Small intestine (tissue), 7 donors: ENCODE data around the gene BBOF1. TPM values are rescaled to one million over a fixed set of nuclear protein-coding genes. Genes with fewer than 3 reads are reported as not detected.

Experiments used
- DNase-seq, 2 donors: peaks; one replicate each; pipeline versions ENCODE4 v3.0.0 to v3.0.0-alpha.2; 2013
- FAIRE-seq: peaks from 2 replicates; lab custom pipeline; 2012; peaks lifted over from hg19 to GRCh38; lab: Jason Lieb, UNC
- H3K27ac ChIP-seq, 3 donors: one replicate each; pipeline ENCODE4 v1.5.1; 2013; ENCODE audit warnings: low read length in 2 of 3, mild to moderate bottlenecking in 2 of 3, control low read depth in 1 of 3, inconsistent platforms in 1 of 3, low read depth in 1 of 3, moderate library complexity in 1 of 3
- H3K27me3 ChIP-seq, 3 donors: one replicate each; pipeline ENCODE4 v1.6.1; 2013; ENCODE audit warnings: low read length in 3 of 3, inconsistent platforms in 1 of 3; ENCODE audit not compliant: control insufficient read depth in 3 of 3, insufficient read depth in 3 of 3
- H3K36me3 ChIP-seq, 3 donors: one replicate each; pipeline ENCODE4 v1.6.1; 2013; ENCODE audit warnings: low read length in 3 of 3, inconsistent platforms in 1 of 3, low read depth in 1 of 3, mild to moderate bottlenecking in 1 of 3, moderate library complexity in 1 of 3; ENCODE audit not compliant: control insufficient read depth in 3 of 3, insufficient read depth in 2 of 3
- H3K4me1 ChIP-seq, 3 donors: one replicate each; pipeline ENCODE4 v1.6.1; 2013; ENCODE audit warnings: low read length in 2 of 3, inconsistent platforms in 1 of 3, low read depth in 1 of 3, mild to moderate bottlenecking in 1 of 3, moderate library complexity in 1 of 3; ENCODE audit not compliant: control insufficient read depth in 3 of 3, insufficient read depth in 2 of 3
- H3K4me3 ChIP-seq, 3 donors: one replicate each; pipeline ENCODE4 v1.5.1; 2013; ENCODE audit warnings: low read length in 3 of 3, control low read depth in 1 of 3, inconsistent platforms in 1 of 3, low read depth in 1 of 3, mild to moderate bottlenecking in 1 of 3, moderate library complexity in 1 of 3
- H3K9me3 ChIP-seq, 2 donors: one replicate each; pipeline ENCODE4 v1.6.1; 2013; ENCODE audit warnings: low read depth in 1 of 2, low read length in 1 of 2; ENCODE audit not compliant: control insufficient read depth in 2 of 2, insufficient read depth in 1 of 2
- WGBS, 3 donors: extraction: QIAGEN DNeasy Blood & Tissue Kit; methylation state at CpG; one replicate each; pipeline ENCODE4 v1.1.7; 2013; 5-methylcytosine and 5-hydroxymethylcytosine counted together
- polyA plus RNA-seq, 4 donors: library from polyadenylated mRNA; stranded (reverse) in 3 of 4; unstranded in 1 of 4; fragments of 200-250 nt in 3 of 4; fragments of 120-200 nt in 1 of 4; gene quantifications; one replicate each; pipeline versions ENCODE4 v1.2.1 to v1.2.3, GENCODE V29; 2013
- donor health status: healthy with polysubstance abuse.
- donor health status: control.
- donor health status: control.
- donor health status: Bipolar disorder and iron deficiency.
- donor health status: healthy.

BBOF1 gene
- polyA plus RNA-seq, 4 donors = 0.89 to 5.1 (median 1.9) TPM

DNA sequence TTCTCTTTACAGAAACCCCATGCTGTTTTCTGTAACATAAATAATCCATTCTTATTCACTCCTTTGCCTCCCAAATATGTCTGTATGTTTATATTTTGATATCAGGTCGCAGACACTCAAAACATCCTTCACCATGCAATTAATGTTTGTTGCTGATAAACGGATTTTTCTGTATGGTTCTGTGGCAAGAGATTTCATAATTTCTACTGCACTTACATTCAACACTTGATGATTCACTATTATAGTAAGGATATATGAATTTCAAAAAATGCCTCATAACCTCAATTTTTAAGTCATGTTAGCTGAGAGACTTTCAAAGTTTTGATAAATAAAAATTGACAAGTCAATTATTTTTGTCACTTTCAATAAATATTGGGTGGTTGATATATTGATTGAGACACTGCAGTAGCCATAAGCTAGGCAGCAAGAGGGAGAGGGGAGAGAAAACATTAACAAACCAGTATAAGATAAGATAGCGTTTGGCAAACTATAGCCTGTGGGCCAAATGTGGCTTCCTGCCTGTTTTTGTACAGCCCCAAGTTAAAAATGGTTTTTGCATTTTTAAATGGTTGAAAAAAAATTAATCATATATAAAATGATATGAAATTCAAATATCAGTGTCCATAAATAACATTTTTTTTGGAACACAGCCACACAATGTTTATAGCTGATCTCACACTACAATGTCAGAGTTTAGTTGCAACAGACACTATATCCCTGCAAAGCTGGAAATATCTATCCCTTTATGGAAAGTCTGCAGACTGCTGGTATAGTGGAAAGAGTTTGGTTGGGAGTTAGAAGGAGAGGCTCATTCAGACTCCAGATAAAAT is 46.8 kb downstream of the BBOF1 start:
- no peaks in the 10 kb centered on the region for H3K9me3 ChIP-seq

DNA sequence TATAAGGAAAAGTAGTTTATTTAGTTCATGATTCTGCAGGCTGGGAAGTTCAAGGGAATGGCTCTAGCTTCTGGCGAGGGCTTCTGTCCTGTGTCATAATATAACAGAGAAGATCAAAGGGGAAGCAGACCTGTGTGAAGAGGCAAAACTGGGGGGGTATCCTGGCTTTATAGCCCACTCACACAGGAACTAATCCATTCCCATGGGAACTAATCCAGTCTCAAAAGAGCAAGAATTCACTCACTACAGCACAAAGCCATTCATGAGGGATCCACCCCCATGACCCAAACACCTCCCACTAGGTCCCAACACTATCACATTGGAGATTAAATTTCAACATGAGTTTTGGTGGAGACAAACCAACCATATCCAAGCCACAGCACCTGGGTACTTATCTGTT is 58.3 kb downstream of the BBOF1 start:
- Histone ChIP-seq H3K27ac (no peak overlapping the region), H3K4me1 (peaks cover 0 to 2% (median 0%) of the 10 kb centered on the region in 3 donors), H3K27me3 (no peaks in the 10 kb centered on the region), H3K4me3 (no peak overlapping the region), H3K36me3 (peaks cover 0 to 15% (median 0%) of the 10 kb centered on the region in 3 donors), H3K9me3 (no peaks in the 10 kb centered on the region)
- WGBS, 3 donors = 42 to 86% (median 84%) methylated on average over 1 of the region's 1 CpG
- FAIRE-seq (no peak), DNase-seq (no peak)

More for the DNA sequence above, 46.8 kb downstream of the BBOF1 start:
- FAIRE-seq (no peak), DNase-seq (no peak)
- Histone ChIP-seq H3K27me3 (no peaks in the 10 kb centered on the region), H3K4me3 (no peak overlapping the region), H3K4me1 (peaks cover 0 to 5% (median 0%) of the 10 kb centered on the region in 3 donors), H3K36me3 (peaks cover 0 to 56% (median 5%) of the 10 kb centered on the region in 3 donors), H3K27ac (no peak overlapping the region)
- 59 to 80% (median 60%) methylated on average over 3 of the region's 3 CpGs for WGBS, 3 donors

DNA sequence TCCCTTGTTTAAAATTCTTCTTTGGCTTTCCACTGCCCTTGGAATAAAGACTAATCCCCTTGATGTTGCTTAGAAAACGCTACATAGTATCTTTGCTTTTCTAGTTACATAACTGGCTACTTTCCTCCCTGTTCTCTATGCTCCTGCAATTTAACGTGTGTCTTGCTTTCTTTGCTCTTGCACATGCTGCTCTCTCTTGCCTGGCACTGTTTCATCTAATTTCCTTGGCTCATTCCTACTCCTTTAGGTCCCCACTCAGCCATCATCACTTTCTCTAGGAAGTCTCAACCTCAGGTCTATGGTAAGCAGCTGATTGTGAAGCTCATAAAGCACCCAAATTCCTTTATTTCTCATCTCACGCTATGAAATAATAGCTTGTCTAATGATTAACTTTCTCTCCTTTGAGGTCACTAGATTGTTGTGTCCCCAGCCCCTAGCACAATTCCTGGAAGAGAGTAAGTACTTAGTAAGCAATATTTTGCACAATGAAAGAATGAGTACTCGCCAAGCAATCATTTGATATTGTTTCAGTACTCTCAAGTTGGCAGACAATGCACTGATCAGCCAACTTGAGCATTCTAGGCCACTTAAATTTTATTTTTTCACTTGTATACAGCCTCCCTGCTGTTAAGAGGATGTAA is 61.8 kb downstream of the BBOF1 start:
- Histone ChIP-seq H3K27ac (no peak overlapping the region), H3K4me3 (no peak overlapping the region), H3K27me3 (no peaks in the 10 kb centered on the region), H3K4me1 (peaks cover 2 to 8% (median 4%) of the 10 kb centered on the region in 3 donors), H3K9me3 (no peaks in the 10 kb centered on the region), H3K36me3 (no peaks in the 10 kb centered on the region)
- FAIRE-seq (no peak), DNase-seq (peak in 1 of 2 donors; percentile 40)
- whole genome bisulfite sequencing, 3 donors = 31 to 60% (median 41%) methylated on average over 4 of the region's 4 CpGs

- Histone ChIP-seq H3K27me3 (no peaks in the 10 kb centered on the region), H3K4me3 (no peak overlapping the region), H3K9me3 (no peaks in the 10 kb centered on the region), H3K36me3 (no peaks in the 10 kb centered on the region), H3K4me1 (peaks cover 2 to 13% (median 4%) of the 10 kb centered on the region in 3 donors), H3K27ac (no peak overlapping the region)
- FAIRE-seq = no peak
- 79 to 92% (median 88%) methylated on average over 3 of the region's 3 CpGs for WGBS, 3 donors
- no peak for DNase-seq
Observed at GRCh38 chr14:74081491-74081890, 62.3 kb downstream of the BBOF1 start.

GRCh38 chr14:74083161-74083560 is 64.0 kb downstream of the BBOF1 start:
- Histone ChIP-seq H3K27ac (peak overlapping the region in 1 of 3 donors; percentile 63), H3K4me3 (peak overlapping the region in 2 of 3 donors; percentile 49 to 65), H3K9me3 (no peaks in the 10 kb centered on the region), H3K27me3 (no peaks in the 10 kb centered on the region), H3K4me1 (peaks cover 2 to 15% (median 4%) of the 10 kb centered on the region in 3 donors), H3K36me3 (no peaks in the 10 kb centered on the region)
- 84 to 90% (median 88%) methylated on average over 3 of the region's 3 CpGs for WGBS, 3 donors
- FAIRE-seq (no peak), DNase-seq (no peak)

GRCh38 chr14:74083784-74084276 is 64.7 kb downstream of the BBOF1 start:
- H3K9me3 ChIP-seq = no peaks in the 10 kb centered on the region
- DNase-seq (peak in 1 of 2 donors; percentile 16), FAIRE-seq (no peak)
- H3K27ac ChIP-seq = peak overlapping the region; percentile 1 to 72 (median 63)
- WGBS, 3 donors = 0 to 2% (median 1%) methylated on average over 11 to 15 of the region's 15 CpGs
- peaks cover 2 to 15% (median 4%) of the 10 kb centered on the region in 3 donors for H3K4me1 ChIP-seq
- no peaks in the 10 kb centered on the region for H3K36me3 ChIP-seq
- H3K27me3 ChIP-seq = no peaks in the 10 kb centered on the region
- H3K4me3 ChIP-seq = peak overlapping the region; percentile 49 to 65 (median 56)

DNA sequence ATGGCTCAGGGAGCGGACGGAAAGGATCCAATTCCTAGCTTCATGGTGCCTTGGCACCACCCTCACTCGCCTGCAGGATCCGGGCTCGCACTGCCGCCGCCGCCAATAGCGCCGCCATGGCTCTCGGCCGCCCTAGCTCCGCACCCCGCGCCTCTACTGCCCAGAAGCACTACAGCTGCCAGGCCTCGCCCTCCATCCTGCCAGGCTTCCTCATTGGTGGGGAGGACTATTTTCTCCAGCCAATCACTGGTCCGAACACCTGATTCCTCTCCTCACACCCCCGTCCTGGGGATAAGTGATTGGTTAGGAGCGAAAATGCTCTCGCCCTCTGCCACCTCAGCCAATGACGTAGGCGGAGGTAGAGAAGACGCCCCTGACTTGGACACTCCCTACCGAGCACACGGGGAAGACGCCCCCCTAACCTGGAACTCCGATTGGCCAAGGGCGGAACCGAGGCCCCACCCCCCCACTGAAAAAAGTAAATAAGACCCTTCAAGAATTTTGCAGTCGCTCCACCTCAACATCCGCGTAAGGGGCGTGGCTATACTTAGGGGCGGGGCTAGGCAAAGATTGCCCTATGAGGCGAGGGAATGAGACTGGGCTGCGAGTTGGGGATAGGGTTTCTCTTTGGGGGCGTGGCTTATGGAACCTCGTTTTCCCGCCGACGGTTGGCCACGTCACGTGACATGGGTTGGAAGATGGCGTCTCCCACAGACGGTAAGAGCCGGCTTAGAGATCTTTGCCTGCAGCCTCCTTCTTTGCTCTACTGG is 65.3 kb downstream of the BBOF1 start, which contains the start of the genes ALDH6A1 and LIN52:
Gene ALDH6A1 (minus strand): TSS at position 177 of the 770 bp plus-strand sequence. CDS start 59 bp downstream, at position 118.
Gene LIN52 (plus strand): TSS at position 680 of the 770 bp plus-strand sequence. CDS start 19 bp downstream, at position 699.
- FAIRE-seq (peak; percentile 96), DNase-seq (peak; percentile 100)
- H3K27me3 ChIP-seq = no peaks in the 10 kb centered on the region
- H3K4me1 ChIP-seq = peaks cover 2 to 15% (median 4%) of the 10 kb centered on the region in 3 donors
- no peaks in the 10 kb centered on the region for H3K9me3 ChIP-seq
- no peaks in the 10 kb centered on the region for H3K36me3 ChIP-seq
- H3K27ac ChIP-seq = peak within 1 kb of the TSS; percentile 56 to 86 (median 63)
- 0% methylated on average over 45 to 46 of the region's 46 CpGs for WGBS, 3 donors
- peak within 1 kb of the TSS; percentile 62 to 84 (median 65) for H3K4me3 ChIP-seq
